Measurements from ENCODE around the gene PGLYRP1.

DNA sequence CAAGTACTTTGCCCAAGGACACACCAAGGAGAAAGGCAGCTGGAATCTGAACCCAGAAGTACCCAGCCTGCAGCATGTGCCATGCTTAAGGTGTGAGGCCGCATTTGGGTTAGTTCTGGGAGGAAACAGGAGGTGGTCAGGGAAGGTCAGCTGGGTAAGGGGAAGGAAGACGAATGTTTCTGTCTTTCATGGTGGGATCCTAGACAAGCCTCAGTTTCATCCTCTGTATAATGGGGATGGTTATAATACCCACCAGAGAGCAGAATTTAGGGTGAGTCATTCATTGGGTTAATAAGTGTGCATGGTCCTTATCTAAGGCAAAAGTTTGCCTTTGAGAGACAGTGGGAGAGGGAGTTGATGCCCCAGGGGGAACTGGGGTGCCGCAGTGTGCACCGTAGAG lies 24.0 kb downstream of the PGLYRP1 start:
- TF ChIP-seq CTCF (conservative IDR thresholded peaks at IDR 0.05; ENCODE audit: low read depth, low read length) (no peak), MXI1 (IDR thresholded peaks at IDR 0.05; ENCODE audit: borderline replicate concordance, low read depth, low read length) (no peak), MAZ (IDR thresholded peaks at IDR 0.05; ENCODE audit: borderline replicate concordance, low read depth, low read length) (no peak), SMC3 (IDR thresholded peaks at IDR 0.05; ENCODE audit: low read depth, low read length) (no peak)
